Measurements from ENCODE around the gene B3GNT5. TPM values are rescaled to one million over a fixed set of nuclear protein-coding genes. Genes with fewer than 3 reads are reported as not detected.

Gene B3GNT5
- total RNA-seq, 3 donors from 2014 or later = 3.0 to 12.1 (median 6.2) TPM

DNA sequence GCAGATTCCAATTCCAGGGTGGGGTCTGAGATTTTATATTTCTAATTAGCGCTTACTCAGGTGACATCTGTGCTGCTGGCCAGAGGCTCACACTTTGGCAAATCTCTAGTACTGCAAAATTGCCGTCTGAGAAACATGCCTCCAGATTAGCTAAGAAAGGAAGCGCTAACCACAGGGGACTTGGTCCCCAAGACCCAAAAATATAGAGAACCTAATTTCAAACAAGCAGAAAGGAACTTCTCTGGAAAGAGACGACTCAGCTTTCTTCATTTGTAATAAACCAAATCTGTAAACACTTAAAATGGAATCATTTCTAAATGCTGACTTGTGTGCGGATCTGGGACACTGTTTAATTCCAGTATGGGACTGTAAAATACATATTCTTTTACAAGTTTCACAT, 55.7 kb downstream of the B3GNT5 start:
- Histone ChIP-seq H3K4me1 (no peaks in the 10 kb centered on the region), H3K9me3 (no peaks in the 10 kb centered on the region), H3K36me3 (no peaks in the 10 kb centered on the region), H3K4me3 (no peak overlapping the region), H3K27ac (no peak overlapping the region), H3K27me3 (no peaks in the 10 kb centered on the region)
- intact Hi-C loops (cut with DNase I; ENCODE audit: low total_unique reads) = no loop called here
- TF ChIP-seq POLR2A (IDR thresholded peaks at IDR 0.05) (no peak), POLR2AphosphoS5 (IDR thresholded peaks at IDR 0.05) (no peak)
- TF ChIP-seq, protein P1, sequence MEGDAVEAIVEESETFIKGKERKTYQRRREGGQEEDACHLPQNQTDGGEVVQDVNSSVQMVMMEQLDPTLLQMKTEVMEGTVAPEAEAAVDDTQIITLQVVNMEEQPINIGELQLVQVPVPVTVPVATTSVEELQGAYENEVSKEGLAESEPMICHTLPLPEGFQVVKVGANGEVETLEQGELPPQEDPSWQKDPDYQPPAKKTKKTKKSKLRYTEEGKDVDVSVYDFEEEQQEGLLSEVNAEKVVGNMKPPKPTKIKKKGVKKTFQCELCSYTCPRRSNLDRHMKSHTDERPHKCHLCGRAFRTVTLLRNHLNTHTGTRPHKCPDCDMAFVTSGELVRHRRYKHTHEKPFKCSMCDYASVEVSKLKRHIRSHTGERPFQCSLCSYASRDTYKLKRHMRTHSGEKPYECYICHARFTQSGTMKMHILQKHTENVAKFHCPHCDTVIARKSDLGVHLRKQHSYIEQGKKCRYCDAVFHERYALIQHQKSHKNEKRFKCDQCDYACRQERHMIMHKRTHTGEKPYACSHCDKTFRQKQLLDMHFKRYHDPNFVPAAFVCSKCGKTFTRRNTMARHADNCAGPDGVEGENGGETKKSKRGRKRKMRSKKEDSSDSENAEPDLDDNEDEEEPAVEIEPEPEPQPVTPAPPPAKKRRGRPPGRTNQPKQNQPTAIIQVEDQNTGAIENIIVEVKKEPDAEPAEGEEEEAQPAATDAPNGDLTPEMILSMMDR (IDR thresholded peaks at IDR 0.05) = no peak
- no peak for DNase-seq (ENCODE audit: low spot score in 2 of 2)

DNA sequence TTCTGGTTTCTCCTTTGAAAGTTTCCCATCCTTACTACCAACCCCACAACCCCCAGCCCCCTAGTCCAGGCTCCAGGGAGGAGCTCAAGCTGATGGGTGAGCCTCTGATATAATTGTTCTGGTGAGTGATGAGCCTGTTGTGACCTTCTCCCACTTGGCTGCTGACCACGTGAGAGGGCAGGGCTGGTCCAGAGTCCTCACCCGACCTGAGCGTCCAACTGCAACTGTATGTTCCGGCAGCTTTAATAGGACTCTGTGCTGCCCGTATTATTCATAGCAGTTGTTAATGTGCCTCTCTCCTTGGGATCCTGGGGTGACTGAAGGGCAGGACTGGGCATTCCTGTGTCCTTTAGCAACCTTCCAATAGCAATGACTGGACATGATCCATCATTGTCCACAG, 56.2 kb downstream of the B3GNT5 start:
- H3K27me3 ChIP-seq = no peaks in the 10 kb centered on the region
- no peak for TF ChIP-seq POLR2A (IDR thresholded peaks at IDR 0.05)
- TF ChIP-seq POLR2AphosphoS5 (IDR thresholded peaks at IDR 0.05) = no peak
- TF ChIP-seq, protein P1 (IDR thresholded peaks at IDR 0.05) = no peak
- DNase-seq (ENCODE audit: low spot score in 2 of 2) = no peak
- intact Hi-C loops (cut with DNase I; ENCODE audit: low total_unique reads) = no loop called here
- H3K4me3 ChIP-seq = no peak overlapping the region
- no peaks in the 10 kb centered on the region for H3K36me3 ChIP-seq
- H3K27ac ChIP-seq = no peak overlapping the region
- H3K4me1 ChIP-seq = no peaks in the 10 kb centered on the region
- H3K9me3 ChIP-seq = no peaks in the 10 kb centered on the region

DNA sequence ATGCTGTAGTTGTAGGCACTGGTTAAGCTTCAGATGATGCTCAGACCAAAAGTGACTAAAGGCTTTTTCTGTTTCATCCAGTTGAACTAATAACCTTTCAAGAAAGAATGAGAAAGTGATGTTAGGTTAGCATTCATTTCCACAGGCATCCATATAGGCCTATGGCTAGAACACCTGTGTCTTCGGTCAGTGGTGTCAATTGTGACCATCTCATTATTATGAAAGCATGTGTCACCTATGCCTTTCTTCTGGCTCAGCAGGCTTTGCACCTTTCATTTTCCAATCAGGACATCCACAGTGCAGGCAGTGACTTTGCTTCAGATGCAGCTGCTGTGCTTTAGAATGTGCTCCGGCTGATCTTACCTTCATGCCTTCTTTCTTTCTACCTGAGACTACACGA, 57.9 kb downstream of the B3GNT5 start:
- no peak overlapping the region for H3K27ac ChIP-seq
- no peaks in the 10 kb centered on the region for H3K9me3 ChIP-seq
- no peaks in the 10 kb centered on the region for H3K36me3 ChIP-seq
- no peak for TF ChIP-seq POLR2A (IDR thresholded peaks at IDR 0.05)
- no peak for TF ChIP-seq POLR2AphosphoS5 (IDR thresholded peaks at IDR 0.05)
- TF ChIP-seq, protein P1 (IDR thresholded peaks at IDR 0.05) = no peak
- DNase-seq (ENCODE audit: low spot score in 2 of 2) = no peak
- H3K4me3 ChIP-seq = no peak overlapping the region
- intact Hi-C loops (cut with DNase I; ENCODE audit: low total_unique reads) = no loop called here
- no peaks in the 10 kb centered on the region for H3K27me3 ChIP-seq
- no peaks in the 10 kb centered on the region for H3K4me1 ChIP-seq

DNA sequence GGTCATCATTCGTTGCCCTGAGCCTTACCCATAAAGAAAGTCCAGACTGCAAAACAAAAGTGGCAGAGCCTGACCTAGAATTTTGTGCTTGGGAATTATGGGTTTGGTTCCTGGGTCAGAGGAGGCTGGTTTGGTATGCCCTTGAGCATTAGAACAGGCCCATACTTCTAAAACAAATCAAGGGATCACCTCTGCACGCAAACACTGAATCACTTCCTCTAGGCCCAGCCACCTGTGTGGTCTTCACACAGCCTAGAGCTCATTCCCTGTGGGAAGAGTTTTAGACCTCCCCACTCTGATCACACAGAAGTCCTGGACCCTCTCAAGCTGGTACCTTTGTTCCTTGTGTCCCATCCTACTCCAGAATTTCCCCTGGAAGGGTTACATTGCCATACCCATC, 59.4 kb downstream of the B3GNT5 start:
- H3K4me3 ChIP-seq = no peak overlapping the region
- H3K36me3 ChIP-seq = no peaks in the 10 kb centered on the region
- DNase-seq (ENCODE audit: low spot score in 2 of 2) = no peak
- intact Hi-C loops (cut with DNase I; ENCODE audit: low total_unique reads) = no loop called here
- H3K27me3 ChIP-seq = no peaks in the 10 kb centered on the region
- TF ChIP-seq POLR2AphosphoS5 (IDR thresholded peaks at IDR 0.05) (no peak), POLR2A (IDR thresholded peaks at IDR 0.05) (no peak)
- TF ChIP-seq, protein P1 (IDR thresholded peaks at IDR 0.05) = no peak
- H3K4me1 ChIP-seq = no peaks in the 10 kb centered on the region
- H3K27ac ChIP-seq = no peak overlapping the region
- H3K9me3 ChIP-seq = no peaks in the 10 kb centered on the region

DNA sequence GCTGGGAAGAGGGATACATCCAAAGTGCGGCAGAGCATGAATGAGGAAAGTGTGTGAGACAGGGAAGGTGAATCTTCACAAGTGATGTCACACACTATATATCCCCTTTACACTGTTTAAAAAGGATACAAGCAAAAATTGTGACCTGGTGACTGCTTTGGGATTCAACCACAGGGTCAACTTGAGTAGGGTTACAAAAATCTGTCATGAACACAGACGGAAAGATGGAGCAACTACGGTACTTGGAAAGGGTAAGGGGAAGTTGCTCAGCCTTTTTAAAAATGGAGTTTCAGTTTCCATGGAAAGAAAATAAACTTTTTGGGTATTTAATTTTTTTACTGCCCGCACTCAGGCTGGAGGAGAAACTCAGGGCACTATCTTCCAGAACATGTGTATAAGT, 60.3 kb downstream of the B3GNT5 start:
- Histone ChIP-seq H3K4me3 (no peak overlapping the region), H3K27ac (no peak overlapping the region), H3K9me3 (no peaks in the 10 kb centered on the region), H3K27me3 (no peaks in the 10 kb centered on the region), H3K4me1 (no peaks in the 10 kb centered on the region), H3K36me3 (no peaks in the 10 kb centered on the region)
- TF ChIP-seq POLR2AphosphoS5 (IDR thresholded peaks at IDR 0.05) (no peak), POLR2A (IDR thresholded peaks at IDR 0.05) (no peak)
- TF ChIP-seq, protein P1 (IDR thresholded peaks at IDR 0.05) = no peak
- intact Hi-C loops (cut with DNase I; ENCODE audit: low total_unique reads) = no loop called here
- DNase-seq (ENCODE audit: low spot score in 2 of 2) = no peak

Data from breast epithelium (tissue), 4 donors.